ENCODE measurements around the gene P2RX3. TPM values are rescaled to one million over a fixed set of nuclear protein-coding genes. Genes with fewer than 3 reads are reported as not detected.
"Not testable (repeated sequence)": the region's sequence is repeated elsewhere in the genome, so short reads cannot be mapped to it uniquely, and the experiment has no call there.

The P2RX3 gene
- total RNA-seq, 1 donor from 2014 or later = 1.6 TPM

- H3K27me3 ChIP-seq (ENCODE audit: control insufficient read depth in 3 of 3, insufficient read depth in 3 of 3, low read length in 3 of 3) = peaks cover 0 to 8% (median 3%) of the 10 kb centered on the region in 3 donors
- H3K9me3 ChIP-seq (ENCODE audit: control insufficient read depth in 3 of 3, low read length in 3 of 3) = no peaks in the 10 kb centered on the region
- H3K27ac ChIP-seq (ENCODE audit: low read depth, low read length) = no peak overlapping the region
- peaks cover 12 to 23% (median 22%) of the 10 kb centered on the region in 3 donors for H3K4me1 ChIP-seq (ENCODE audit: control insufficient read depth in 3 of 3, insufficient read depth in 3 of 3, low read length in 3 of 3)
- H3K4me3 ChIP-seq (ENCODE audit: low read length in 3 of 3) = no peak overlapping the region
- peaks cover 0 to 4% (median 3%) of the 10 kb centered on the region in 3 donors for H3K36me3 ChIP-seq (ENCODE audit: control insufficient read depth in 3 of 3, insufficient read depth in 3 of 3, low read length in 3 of 3)
- no peak overlapping the region for H3K9ac ChIP-seq (ENCODE audit: low read depth in 1 of 3, low read length in 3 of 3)
These were observed 64.2 kb downstream of the P2RX3 start for GRCh38 chr11:57402188-57403002.

- peaks cover 19 to 29% (median 27%) of the 10 kb centered on the region in 3 donors for H3K4me1 ChIP-seq (ENCODE audit: control insufficient read depth in 3 of 3, insufficient read depth in 3 of 3, low read length in 3 of 3)
- H3K4me3 ChIP-seq (ENCODE audit: low read length in 3 of 3); H3K27me3 ChIP-seq (ENCODE audit: control insufficient read depth in 3 of 3, insufficient read depth in 3 of 3, low read length in 3 of 3); H3K9ac ChIP-seq (ENCODE audit: low read depth in 1 of 3, low read length in 3 of 3); H3K9me3 ChIP-seq (ENCODE audit: control insufficient read depth in 3 of 3, low read length in 3 of 3); H3K27ac ChIP-seq (ENCODE audit: low read depth, low read length); H3K36me3 ChIP-seq (ENCODE audit: control insufficient read depth in 3 of 3, insufficient read depth in 3 of 3, low read length in 3 of 3): not testable (repeated sequence)
These were observed 65.0 kb downstream of the P2RX3 start for GRCh38 chr11:57403003-57403801.

GRCh38 chr11:57403802-57404147 is 65.6 kb downstream of the P2RX3 start:
- no peaks in the 10 kb centered on the region for H3K9me3 ChIP-seq (ENCODE audit: control insufficient read depth in 3 of 3, low read length in 3 of 3)
- H3K4me3 ChIP-seq (ENCODE audit: low read length in 3 of 3) = no peak overlapping the region
- H3K9ac ChIP-seq (ENCODE audit: low read depth in 1 of 3, low read length in 3 of 3) = no peak overlapping the region
- H3K4me1 ChIP-seq (ENCODE audit: control insufficient read depth in 3 of 3, insufficient read depth in 3 of 3, low read length in 3 of 3) = peaks cover 19 to 29% (median 27%) of the 10 kb centered on the region in 3 donors
- H3K27ac ChIP-seq (ENCODE audit: low read depth, low read length) = no peak overlapping the region
- H3K36me3 ChIP-seq (ENCODE audit: control insufficient read depth in 3 of 3, insufficient read depth in 3 of 3, low read length in 3 of 3) = peaks cover 8 to 11% (median 11%) of the 10 kb centered on the region in 3 donors
- peaks cover 0 to 7% (median 3%) of the 10 kb centered on the region in 3 donors for H3K27me3 ChIP-seq (ENCODE audit: control insufficient read depth in 3 of 3, insufficient read depth in 3 of 3, low read length in 3 of 3)

GRCh38 chr11:57405271-57405860 is 67.2 kb downstream of the P2RX3 start:
- H3K27ac ChIP-seq (ENCODE audit: low read depth, low read length) = no peak overlapping the region

GRCh38 chr11:57406337-57406904 is 68.3 kb downstream of the P2RX3 start:
- no peak overlapping the region for H3K9ac ChIP-seq (ENCODE audit: low read depth in 1 of 3, low read length in 3 of 3)
- no peaks in the 10 kb centered on the region for H3K9me3 ChIP-seq (ENCODE audit: control insufficient read depth in 3 of 3, low read length in 3 of 3)
- H3K27ac ChIP-seq (ENCODE audit: low read depth, low read length) = peak overlapping the region; percentile 36
- peaks cover 0 to 2% (median under 1%) of the 10 kb centered on the region in 3 donors for H3K27me3 ChIP-seq (ENCODE audit: control insufficient read depth in 3 of 3, insufficient read depth in 3 of 3, low read length in 3 of 3)
- peak overlapping the region in 1 of 3 donors; percentile 22 for H3K4me3 ChIP-seq (ENCODE audit: low read length in 3 of 3)
- H3K36me3 ChIP-seq (ENCODE audit: control insufficient read depth in 3 of 3, insufficient read depth in 3 of 3, low read length in 3 of 3) = peaks cover 11 to 21% (median 21%) of the 10 kb centered on the region in 3 donors
- H3K4me1 ChIP-seq (ENCODE audit: control insufficient read depth in 3 of 3, insufficient read depth in 3 of 3, low read length in 3 of 3) = peaks cover 19 to 29% (median 27%) of the 10 kb centered on the region in 3 donors

More at GRCh38 chr11:57405271-57405860, 67.2 kb downstream of the P2RX3 start:
- Histone ChIP-seq H3K4me3 (ENCODE audit: low read length in 3 of 3) (no peak overlapping the region), H3K4me1 (ENCODE audit: control insufficient read depth in 3 of 3, insufficient read depth in 3 of 3, low read length in 3 of 3) (peaks cover 19 to 29% (median 27%) of the 10 kb centered on the region in 3 donors), H3K27me3 (ENCODE audit: control insufficient read depth in 3 of 3, insufficient read depth in 3 of 3, low read length in 3 of 3) (peaks cover 0 to 5% (median 3%) of the 10 kb centered on the region in 3 donors), H3K36me3 (ENCODE audit: control insufficient read depth in 3 of 3, insufficient read depth in 3 of 3, low read length in 3 of 3) (peaks cover 11 to 20% (median 19%) of the 10 kb centered on the region in 3 donors), H3K9me3 (ENCODE audit: control insufficient read depth in 3 of 3, low read length in 3 of 3) (no peaks in the 10 kb centered on the region), H3K9ac (ENCODE audit: low read depth in 1 of 3, low read length in 3 of 3) (no peak overlapping the region)

- peak overlapping the region; percentile 54 for H3K27ac ChIP-seq (ENCODE audit: low read depth, low read length)
- H3K4me1 ChIP-seq (ENCODE audit: control insufficient read depth in 3 of 3, insufficient read depth in 3 of 3, low read length in 3 of 3) = peaks cover 19 to 29% (median 27%) of the 10 kb centered on the region in 3 donors
- peaks cover 11 to 21% (median 21%) of the 10 kb centered on the region in 3 donors for H3K36me3 ChIP-seq (ENCODE audit: control insufficient read depth in 3 of 3, insufficient read depth in 3 of 3, low read length in 3 of 3)
- no peaks in the 10 kb centered on the region for H3K27me3 ChIP-seq (ENCODE audit: control insufficient read depth in 3 of 3, insufficient read depth in 3 of 3, low read length in 3 of 3)
- H3K9ac ChIP-seq (ENCODE audit: low read depth in 1 of 3, low read length in 3 of 3) = peak overlapping the region in 1 of 3 donors; percentile 41
- H3K4me3 ChIP-seq (ENCODE audit: low read length in 3 of 3) = no peak overlapping the region
- no peaks in the 10 kb centered on the region for H3K9me3 ChIP-seq (ENCODE audit: control insufficient read depth in 3 of 3, low read length in 3 of 3)
These were observed 69.1 kb downstream of the P2RX3 start for GRCh38 chr11:57407010-57407920.

- H3K9ac ChIP-seq (ENCODE audit: low read depth in 1 of 3, low read length in 3 of 3) = no peak overlapping the region
- no peak overlapping the region for H3K4me3 ChIP-seq (ENCODE audit: low read length in 3 of 3)
- H3K4me1 ChIP-seq (ENCODE audit: control insufficient read depth in 3 of 3, insufficient read depth in 3 of 3, low read length in 3 of 3) = peaks cover 19 to 29% (median 27%) of the 10 kb centered on the region in 3 donors
- no peaks in the 10 kb centered on the region for H3K27me3 ChIP-seq (ENCODE audit: control insufficient read depth in 3 of 3, insufficient read depth in 3 of 3, low read length in 3 of 3)
- H3K9me3 ChIP-seq (ENCODE audit: control insufficient read depth in 3 of 3, low read length in 3 of 3) = no peaks in the 10 kb centered on the region
- peaks cover 11 to 21% (median 20%) of the 10 kb centered on the region in 3 donors for H3K36me3 ChIP-seq (ENCODE audit: control insufficient read depth in 3 of 3, insufficient read depth in 3 of 3, low read length in 3 of 3)
- no peak overlapping the region for H3K27ac ChIP-seq (ENCODE audit: low read depth, low read length)
These were observed 69.9 kb downstream of the P2RX3 start for GRCh38 chr11:57407941-57408475.

GRCh38 chr11:57408771-57409170 is 70.6 kb downstream of the P2RX3 start:
- no peak overlapping the region for H3K4me3 ChIP-seq (ENCODE audit: low read length in 3 of 3)
- H3K36me3 ChIP-seq (ENCODE audit: control insufficient read depth in 3 of 3, insufficient read depth in 3 of 3, low read length in 3 of 3) = peaks cover 16 to 23% (median 23%) of the 10 kb centered on the region in 3 donors
- H3K27ac ChIP-seq (ENCODE audit: low read depth, low read length) = no peak overlapping the region
- peaks cover 19 to 32% (median 31%) of the 10 kb centered on the region in 3 donors for H3K4me1 ChIP-seq (ENCODE audit: control insufficient read depth in 3 of 3, insufficient read depth in 3 of 3, low read length in 3 of 3)
- no peaks in the 10 kb centered on the region for H3K27me3 ChIP-seq (ENCODE audit: control insufficient read depth in 3 of 3, insufficient read depth in 3 of 3, low read length in 3 of 3)
- no peaks in the 10 kb centered on the region for H3K9me3 ChIP-seq (ENCODE audit: control insufficient read depth in 3 of 3, low read length in 3 of 3)
- no peak overlapping the region for H3K9ac ChIP-seq (ENCODE audit: low read depth in 1 of 3, low read length in 3 of 3)
